Body of pancreas (tissue), 4 donors: ENCODE measurements around the gene C2CD4B. TPM values are rescaled to one million over a fixed set of nuclear protein-coding genes. Genes with fewer than 3 reads are reported as not detected.

Source experiments
- ATAC-seq: fragments of 150-250 bp; one replicate; pipeline ENCODE4 v1.9.1; 2016
- DNase-seq, 4 donors: peaks; one replicate each; pipeline ENCODE4 v3.0.0-alpha.2; 2019
- H3K27ac ChIP-seq, 4 donors: fragments of 200-600 bp; sonication (generic); 1 replicate in 3 of 4; 2 replicates in 1 of 4; pipeline versions ENCODE4 v1.5.1 to v1.6.1; 2016 to 2019; ENCODE audit warnings: mild to moderate bottlenecking in 1 of 4, mixed read lengths in 1 of 4, moderate library complexity in 1 of 4
- H3K27me3 ChIP-seq, 2 donors: fragments of 200-600 bp; sonication (generic); one replicate each; pipeline ENCODE4 v1.6.0; 2016; ENCODE audit warnings: mild to moderate bottlenecking in 1 of 2
- H3K36me3 ChIP-seq, 2 donors: fragments of 200-600 bp; sonication (generic); replicated peaks in 1 of 2; 2 replicates each; pipeline ENCODE4 v1.5.1; 2016; ENCODE audit warnings: low read depth in 2 of 2; ENCODE audit not compliant: insufficient read depth in 1 of 2
- H3K4me1 ChIP-seq: fragments of 200-600 bp; sonication (generic); one replicate; pipeline ENCODE4 v1.6.0; 2016
- H3K4me3 ChIP-seq, 2 donors: fragments of 200-600 bp; sonication (generic); 1 replicate in 1 of 2; 2 replicates in 1 of 2; pipeline ENCODE4 v1.5.1; 2016 to 2019
- H3K9me3 ChIP-seq, 3 donors: fragments of 200-600 bp; sonication (generic); 1 replicate in 2 of 3; 2 replicates in 1 of 3; pipeline ENCODE4 v1.5.1; 2016
- CTCF ChIP-seq, 7 experiments: fragments of 450-650 bp in 4 of 7; fragments of 200-600 bp in 3 of 7; sonication (generic) in 3 of 7; IDR thresholded peaks; one replicate each; pipeline ENCODE4 v1.5.1; 2016 to 2019; ENCODE audit warnings: antibody characterized with exemption in 7 of 7
- POLR2A ChIP-seq, 3 donors: fragments of 450-650 bp; IDR thresholded peaks; one replicate each; pipeline ENCODE4 v1.6.1; 2016; ENCODE audit warnings: antibody characterized with exemption in 3 of 3, mild to moderate bottlenecking in 2 of 3
- WGBS, 2 donors: methylation state at CpG; one replicate each; pipeline ENCODE4 v1.1.5; 2017; 5-methylcytosine and 5-hydroxymethylcytosine counted together
- intact Hi-C: fragments of 100-400 bp; cut with DNase I; formaldehyde crosslinking; loops from one replicate; pipeline ENCODE4 v1.15.1; 2023
- total RNA-seq, 2 donors: library from RNA; depleted of rRNA; stranded (reverse); fragments of >200 nt; gene quantifications; one replicate each; pipeline ENCODE4 v1.1.0, GENCODE V29; 2016

C2CD4B gene
- total RNA-seq, 2 donors from 2014 or later, result 75.8 to 142 TPM

- DNase-seq (peak; percentile 47 to 74 (median 63)), ATAC-seq (peak; percentile 80)
- Histone ChIP-seq H3K36me3 (no peaks in the 10 kb centered on the region), H3K4me3 (no peak overlapping the region), H3K27me3 (no peaks in the 10 kb centered on the region), H3K27ac (peak overlapping the region; percentile 26 to 79 (median 63)), H3K9me3 (no peaks in the 10 kb centered on the region), H3K4me1 (peaks cover 32% of the 10 kb centered on the region)
- intact Hi-C loops, result no loop called here
- WGBS, 2 donors, result 59 to 64% methylated on average over 1 of the region's 1 CpG
- TF ChIP-seq POLR2A (IDR thresholded peaks at IDR 0.05) (no peak), CTCF (IDR thresholded peaks at IDR 0.05) (no peak)
Measured at GRCh38 chr15:62209322-62209721, 44.2 kb upstream of the C2CD4B start.

- TF ChIP-seq CTCF (IDR thresholded peaks at IDR 0.05) (no peak), POLR2A (IDR thresholded peaks at IDR 0.05) (no peak)
- intact Hi-C loops, result no loop called here
- 47 to 49% methylated on average over 3 of the region's 3 CpGs for WGBS, 2 donors
- ATAC-seq (no peak), DNase-seq (no peak)
- Histone ChIP-seq H3K36me3 (no peaks in the 10 kb centered on the region), H3K27ac (peak overlapping the region; percentile 26 to 79 (median 63)), H3K4me3 (no peak overlapping the region), H3K27me3 (no peaks in the 10 kb centered on the region), H3K4me1 (peaks cover 32% of the 10 kb centered on the region), H3K9me3 (no peaks in the 10 kb centered on the region)
Measured at GRCh38 chr15:62208884-62209283, 43.8 kb upstream of the C2CD4B start.

GRCh38 chr15:62208367-62208766 lies 43.3 kb upstream of the C2CD4B start:
- peaks cover 32% of the 10 kb centered on the region for H3K4me1 ChIP-seq
- no peak for TF ChIP-seq POLR2A (IDR thresholded peaks at IDR 0.05)
- TF ChIP-seq CTCF (IDR thresholded peaks at IDR 0.05), result no peak
- no peaks in the 10 kb centered on the region for H3K27me3 ChIP-seq
- no peaks in the 10 kb centered on the region for H3K36me3 ChIP-seq
- no peak overlapping the region for H3K4me3 ChIP-seq
- no peak for ATAC-seq
- H3K9me3 ChIP-seq, result no peaks in the 10 kb centered on the region
- 91 to 93% methylated on average over 9 of the region's 9 CpGs for WGBS, 2 donors
- intact Hi-C loops, result no loop called here
- no peak for DNase-seq
- H3K27ac ChIP-seq, result no peak overlapping the region

GRCh38 chr15:62190675-62191074 lies 25.6 kb upstream of the C2CD4B start:
- DNase-seq, result no peak
- Histone ChIP-seq H3K27ac (no peak overlapping the region), H3K9me3 (no peaks in the 10 kb centered on the region), H3K36me3 (no peaks in the 10 kb centered on the region), H3K4me1 (no peaks in the 10 kb centered on the region), H3K4me3 (no peak overlapping the region), H3K27me3 (no peaks in the 10 kb centered on the region)
- intact Hi-C loops, result no loop called here
- WGBS, 2 donors, result 75 to 80% methylated on average over 2 of the region's 2 CpGs
- no peak for TF ChIP-seq POLR2A (IDR thresholded peaks at IDR 0.05)
- no peak for TF ChIP-seq CTCF (IDR thresholded peaks at IDR 0.05)
- ATAC-seq, result no peak

GRCh38 chr15:62190274-62190673 lies 25.2 kb upstream of the C2CD4B start:
- Histone ChIP-seq H3K27me3 (no peaks in the 10 kb centered on the region), H3K27ac (no peak overlapping the region), H3K4me3 (no peak overlapping the region), H3K9me3 (no peaks in the 10 kb centered on the region), H3K4me1 (no peaks in the 10 kb centered on the region), H3K36me3 (no peaks in the 10 kb centered on the region)
- no peak for TF ChIP-seq POLR2A (IDR thresholded peaks at IDR 0.05)
- TF ChIP-seq CTCF (IDR thresholded peaks at IDR 0.05), result no peak
- intact Hi-C loops, result no loop called here
- DNase-seq (no peak), ATAC-seq (no peak)
- WGBS, 2 donors, result 70 to 82% methylated on average over 2 of the region's 2 CpGs
